GM18870 (cell line): ENCODE measurements around the gene LYSMD1.

Source experiments
- ATAC-seq: cut with Tn5 transposase; IDR thresholded peaks from one replicate; pipeline ENCODE4 v1.9.1; 2021; ENCODE audit warnings: moderate library complexity; ENCODE audit not compliant: unreplicated experiment

LYSMD1 gene

DNA sequence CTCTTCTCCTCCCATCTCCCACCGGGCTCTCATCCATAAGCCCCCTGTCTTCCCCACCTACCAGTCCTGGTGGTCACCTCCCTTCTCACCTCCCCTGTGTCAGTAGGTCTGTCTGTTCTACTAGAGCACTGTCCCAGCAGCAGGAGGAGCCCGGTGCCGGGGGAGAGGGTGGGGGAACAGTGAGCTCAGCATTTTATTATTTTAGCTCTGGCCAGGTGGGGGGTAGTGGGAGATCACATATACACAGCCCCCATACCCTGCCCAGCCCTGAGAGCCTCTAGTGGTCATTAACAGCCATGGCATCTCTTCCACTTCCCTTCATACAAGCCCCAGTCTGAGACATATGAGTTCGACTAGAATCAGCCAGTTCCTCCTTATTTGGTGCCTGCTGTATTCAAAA lies 10.2 kb upstream of the LYSMD1 start, which contains the start of gene TMOD4:
Gene TMOD4 (minus strand): TSS at position 119 of the 400 bp plus-strand sequence. CDS start 1,106 bp downstream, outside the sequence.
- ATAC-seq = no peak

DNA sequence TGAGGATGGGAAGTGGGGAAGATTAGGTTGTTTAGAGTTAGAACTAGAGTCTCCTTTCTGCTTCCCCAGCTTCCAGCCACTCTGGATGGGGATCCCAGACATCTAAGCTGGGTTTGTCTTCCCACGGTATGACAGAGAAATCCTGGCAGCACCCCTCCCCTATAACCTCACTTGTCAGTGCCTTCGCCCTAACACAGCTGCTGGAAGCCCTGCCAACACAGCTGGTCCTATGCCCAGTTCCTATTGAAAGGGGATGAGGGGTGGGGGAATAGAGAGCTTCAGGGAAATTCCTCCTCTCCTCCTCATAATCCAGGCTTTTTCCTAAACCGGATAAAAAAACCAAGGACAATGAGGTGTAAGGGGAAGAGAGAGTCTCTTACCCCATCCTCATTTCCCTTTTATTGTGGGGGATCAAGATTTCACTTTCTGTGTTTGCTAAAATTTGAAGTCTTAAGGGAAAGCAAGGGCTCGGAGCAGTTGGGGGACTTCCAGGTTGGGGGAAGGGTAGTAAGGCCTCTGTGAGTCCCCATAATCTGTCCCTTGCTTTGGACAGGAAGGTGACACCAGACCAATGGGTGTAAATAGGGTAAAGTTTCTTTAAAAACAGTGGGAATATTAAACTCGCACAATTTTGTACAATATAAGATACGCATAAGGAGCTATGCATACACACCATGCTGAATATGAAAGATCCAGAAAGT lies 9.5 kb upstream of the LYSMD1 start:
- no peak for ATAC-seq

DNA sequence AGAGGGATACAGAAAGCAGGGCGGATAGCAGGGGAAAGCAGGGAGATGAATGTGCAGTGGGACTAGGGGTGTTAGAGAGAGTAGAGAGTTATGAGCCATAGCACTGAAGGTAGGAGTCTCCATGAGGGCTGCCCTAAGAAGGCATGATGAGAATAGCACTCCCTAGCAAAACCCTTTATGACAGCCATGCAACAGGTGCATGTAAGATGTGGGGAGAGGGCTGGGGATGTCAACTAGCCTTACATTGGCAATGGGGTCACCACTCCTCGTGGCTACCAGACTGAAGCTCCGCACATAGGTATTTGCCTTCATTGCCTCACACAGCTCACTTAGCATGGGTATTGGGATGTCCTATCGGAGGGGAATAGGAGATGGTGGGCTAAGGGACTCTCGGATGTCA lies 5.5 kb upstream of the LYSMD1 start:
- ATAC-seq = no peak

DNA sequence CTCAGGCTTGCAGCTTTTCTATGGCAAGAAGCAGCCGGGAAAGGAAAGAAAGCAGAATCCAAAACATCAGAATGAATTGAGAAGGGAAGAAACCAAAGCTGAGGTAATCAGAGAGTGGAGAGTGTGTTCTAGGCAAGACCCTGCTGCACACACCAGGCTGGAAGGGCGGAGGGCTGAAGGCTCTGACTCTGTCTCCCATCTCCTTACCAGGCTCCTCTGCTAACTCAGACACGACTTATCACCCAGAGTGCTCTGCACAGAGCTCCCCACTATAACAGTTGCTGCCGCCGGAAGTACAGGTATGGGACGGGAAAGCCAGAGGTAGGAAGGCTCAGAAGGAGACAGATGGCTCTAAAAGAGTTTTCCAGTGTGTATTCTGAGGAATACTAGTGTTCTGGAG lies 1.4 kb upstream of the LYSMD1 start:
- ATAC-seq = no peak

DNA sequence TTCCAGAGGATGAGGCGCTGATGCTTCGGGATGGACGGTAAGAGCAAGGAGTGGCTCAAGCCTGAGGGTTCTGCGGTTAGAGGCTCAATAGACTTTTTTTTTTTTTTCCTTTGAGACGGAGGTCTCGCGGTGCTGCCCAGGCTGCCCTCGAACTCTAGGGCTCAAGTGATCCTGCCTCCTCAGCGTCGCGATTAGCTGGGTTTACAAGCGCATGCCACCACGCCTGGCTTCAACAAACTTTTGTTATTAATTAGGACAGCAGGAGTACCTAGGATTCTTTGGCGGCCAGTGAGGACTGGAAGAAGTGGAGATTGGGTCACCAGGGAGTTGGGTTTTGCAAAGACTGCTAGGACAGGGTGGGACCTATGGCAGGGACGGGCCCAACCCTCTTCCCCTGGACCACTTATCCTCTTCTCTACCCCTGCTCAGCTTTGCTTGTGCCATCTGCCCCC lies 829 bp upstream of the LYSMD1 start:
- ATAC-seq = no peak

DNA sequence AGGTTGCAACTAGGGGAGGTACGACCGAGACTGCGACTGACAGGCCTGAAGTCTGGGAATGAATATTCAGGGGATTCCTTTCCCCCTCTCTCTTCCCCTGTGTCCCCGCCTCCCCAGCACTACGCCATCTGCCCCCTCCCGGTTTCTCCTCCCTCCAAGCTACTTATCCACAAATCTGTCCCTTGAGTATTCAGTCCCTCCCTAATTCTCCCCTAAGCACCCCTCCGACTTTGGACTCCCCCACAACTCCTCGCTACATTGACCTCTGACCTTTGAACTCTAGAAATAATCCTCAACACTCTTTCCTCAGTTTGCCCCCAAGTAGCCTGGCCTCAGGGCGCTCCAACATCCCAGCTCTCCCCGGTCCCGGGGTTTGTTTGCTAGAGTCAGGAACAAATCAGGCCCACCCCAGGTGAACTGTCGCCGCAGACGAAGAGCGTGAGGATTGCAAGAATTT lies 393 bp downstream of the LYSMD1 start:
- ATAC-seq = no peak

DNA sequence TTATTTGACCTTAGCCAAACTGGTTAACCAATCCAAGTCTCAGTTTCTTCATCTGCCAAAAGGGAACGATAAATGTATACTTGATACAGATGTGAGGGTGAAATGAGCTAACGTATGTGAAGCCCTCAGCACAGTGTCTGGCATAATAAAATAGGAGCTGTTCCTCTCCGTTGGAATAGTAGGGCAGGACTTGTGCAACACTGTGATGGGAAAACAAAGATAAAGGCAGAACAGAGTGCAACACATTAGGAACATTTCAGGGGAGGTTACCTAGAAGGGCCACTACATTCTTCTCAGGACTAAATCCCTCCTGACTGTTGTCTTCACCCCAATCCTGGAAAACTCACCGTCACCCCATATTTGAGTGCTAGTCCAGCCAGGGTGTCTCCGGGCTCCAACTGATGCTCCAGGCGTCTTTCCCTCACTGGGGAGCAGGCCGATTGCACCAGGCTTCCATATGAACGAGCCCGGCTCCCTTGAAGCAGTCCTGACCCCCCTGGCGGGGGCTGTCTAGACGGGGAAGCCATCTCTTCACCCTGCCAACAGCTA lies 896 bp downstream of the LYSMD1 start:
- no peak for ATAC-seq

DNA sequence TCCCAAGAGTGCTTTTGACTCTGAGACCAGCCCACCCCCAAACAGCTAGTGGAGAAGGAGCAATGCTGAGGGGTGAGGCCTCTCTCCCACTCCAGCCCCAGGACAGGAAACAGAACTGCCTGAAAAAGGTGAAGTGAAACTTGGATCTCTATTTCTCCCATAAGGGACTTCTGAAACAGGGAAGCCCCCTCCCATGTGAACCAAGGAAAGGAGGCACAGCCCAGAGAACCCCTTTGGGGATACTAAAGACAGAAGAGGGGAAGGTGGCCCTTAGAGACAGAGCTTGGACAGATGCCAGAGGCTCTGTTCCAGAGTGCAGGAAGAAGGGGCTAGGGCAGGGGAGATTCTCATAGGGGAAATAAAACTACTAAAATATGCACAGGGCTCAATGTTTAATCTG lies 6.3 kb downstream of the LYSMD1 start:
- no peak for ATAC-seq

DNA sequence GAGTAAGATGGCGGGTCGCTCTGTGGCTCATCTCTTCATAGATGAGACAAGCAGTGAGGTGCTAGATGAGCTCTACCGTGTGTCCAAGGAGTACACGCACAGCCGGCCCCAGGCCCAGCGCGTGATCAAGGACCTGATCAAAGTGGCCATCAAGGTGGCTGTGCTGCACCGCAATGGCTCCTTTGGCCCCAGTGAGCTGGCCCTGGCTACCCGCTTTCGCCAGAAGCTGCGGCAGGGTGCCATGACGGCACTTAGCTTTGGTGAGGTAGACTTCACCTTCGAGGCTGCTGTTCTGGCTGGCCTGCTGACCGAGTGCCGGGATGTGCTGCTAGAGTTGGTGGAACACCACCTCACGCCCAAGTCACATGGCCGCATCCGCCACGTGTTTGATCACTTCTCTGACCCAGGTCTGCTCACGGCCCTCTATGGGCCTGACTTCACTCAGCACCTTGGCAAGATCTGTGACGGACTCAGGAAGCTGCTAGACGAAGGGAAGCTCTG lies 6.9 kb downstream of the LYSMD1 start:
- ATAC-seq = no peak

DNA sequence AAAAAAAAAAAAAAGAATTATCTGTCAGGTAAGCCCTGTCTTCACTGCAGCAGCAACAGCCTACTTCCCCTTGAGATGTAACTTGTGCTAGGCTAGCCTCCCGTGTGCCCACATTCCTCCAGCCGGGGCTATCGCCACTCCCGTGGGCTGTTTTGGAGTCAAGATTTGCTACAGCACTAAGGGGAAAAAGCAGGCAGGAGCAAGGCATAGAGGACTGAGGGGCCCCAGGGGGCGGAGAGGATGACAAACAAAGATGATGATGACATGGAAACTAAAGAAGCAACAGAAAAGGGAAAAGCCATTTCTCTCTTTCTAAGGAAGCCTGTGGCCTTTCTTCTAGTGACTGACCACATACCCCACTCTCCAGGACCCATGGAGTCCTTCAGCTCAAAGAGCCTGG lies 7.4 kb downstream of the LYSMD1 start:
- no peak for ATAC-seq

DNA sequence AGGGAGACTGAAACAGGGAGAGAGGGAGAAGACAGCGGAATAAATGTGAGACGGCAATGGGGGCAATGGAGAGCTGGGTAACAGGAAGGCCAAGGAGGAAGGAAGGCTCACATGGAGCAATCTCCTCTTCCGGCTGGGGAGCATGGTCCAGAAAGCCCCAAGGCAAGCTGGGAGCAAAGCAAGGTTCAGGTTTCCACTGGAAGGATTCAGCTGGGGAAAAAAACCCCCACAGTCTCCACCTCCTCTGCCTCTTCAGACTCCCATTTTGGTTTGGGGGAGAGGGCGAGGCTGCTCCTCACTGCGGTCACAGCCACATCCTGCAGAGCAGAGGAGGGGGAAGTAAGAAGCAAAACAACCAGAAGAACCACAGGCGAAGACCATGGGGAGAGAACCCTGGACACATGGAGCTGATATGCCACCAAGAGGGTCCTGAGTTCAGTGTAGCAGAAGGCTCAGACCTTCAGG lies 8.6 kb downstream of the LYSMD1 start:
- ATAC-seq = no peak

DNA sequence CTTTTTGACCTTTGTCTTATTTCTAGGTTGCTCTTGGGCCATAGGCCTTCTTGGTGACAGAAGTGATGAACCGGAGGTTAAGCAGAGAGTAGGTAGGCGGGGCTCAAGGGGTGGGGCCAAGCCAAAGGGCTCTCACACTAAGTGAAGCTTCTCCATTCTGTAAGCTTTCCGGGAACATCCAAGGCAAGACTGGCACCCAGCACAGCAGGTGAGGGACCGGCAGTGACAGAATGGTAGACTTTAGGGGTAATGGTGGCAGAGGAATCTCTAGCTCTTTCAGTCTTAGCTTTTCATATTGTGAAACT lies 9.2 kb downstream of the LYSMD1 start, which contains the start of gene TNFAIP8L2:
Gene TNFAIP8L2 (plus strand): TSS at position 135 of the 305 bp plus-strand sequence. CDS start 2,049 bp downstream, outside the sequence.
- no peak for ATAC-seq

DNA sequence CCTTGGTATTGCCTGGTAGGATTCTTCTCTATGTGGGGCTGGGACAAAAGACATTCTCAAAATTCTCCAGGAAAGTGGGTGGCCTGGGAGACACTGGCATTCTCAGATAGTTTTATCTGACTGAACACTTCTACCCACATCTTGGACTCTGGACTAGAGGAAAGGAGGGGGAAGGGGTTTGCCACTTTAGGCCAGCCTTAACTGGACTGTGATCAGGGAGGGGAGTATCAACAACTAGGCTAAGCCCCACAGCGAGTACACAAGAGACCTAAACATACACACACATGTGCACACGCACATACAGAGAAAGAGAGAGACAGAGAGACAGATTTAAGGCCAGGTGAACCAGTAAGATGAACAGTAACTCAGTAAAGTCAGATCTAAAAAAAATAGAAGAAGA lies 18.0 kb downstream of the LYSMD1 start:
- no peak for ATAC-seq

DNA sequence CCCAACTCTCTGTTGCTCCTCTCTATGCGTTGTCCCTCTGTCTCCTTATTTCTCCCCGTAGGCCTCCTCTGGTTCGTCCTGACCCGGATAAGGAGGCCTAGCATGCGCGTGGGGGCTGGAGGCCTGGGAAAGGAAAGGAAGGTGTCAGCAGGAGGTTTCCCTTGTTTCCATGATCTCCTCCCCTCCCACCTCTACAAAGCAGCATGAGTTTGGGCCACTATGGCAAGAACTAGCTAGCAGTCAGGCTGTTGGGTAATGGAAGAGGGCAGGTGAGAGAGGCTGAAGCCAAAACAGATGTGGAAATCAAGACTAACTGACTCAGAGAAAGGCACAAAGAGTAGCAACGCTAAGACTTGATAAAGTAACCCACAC lies 18.6 kb downstream of the LYSMD1 start:
- no peak for ATAC-seq

DNA sequence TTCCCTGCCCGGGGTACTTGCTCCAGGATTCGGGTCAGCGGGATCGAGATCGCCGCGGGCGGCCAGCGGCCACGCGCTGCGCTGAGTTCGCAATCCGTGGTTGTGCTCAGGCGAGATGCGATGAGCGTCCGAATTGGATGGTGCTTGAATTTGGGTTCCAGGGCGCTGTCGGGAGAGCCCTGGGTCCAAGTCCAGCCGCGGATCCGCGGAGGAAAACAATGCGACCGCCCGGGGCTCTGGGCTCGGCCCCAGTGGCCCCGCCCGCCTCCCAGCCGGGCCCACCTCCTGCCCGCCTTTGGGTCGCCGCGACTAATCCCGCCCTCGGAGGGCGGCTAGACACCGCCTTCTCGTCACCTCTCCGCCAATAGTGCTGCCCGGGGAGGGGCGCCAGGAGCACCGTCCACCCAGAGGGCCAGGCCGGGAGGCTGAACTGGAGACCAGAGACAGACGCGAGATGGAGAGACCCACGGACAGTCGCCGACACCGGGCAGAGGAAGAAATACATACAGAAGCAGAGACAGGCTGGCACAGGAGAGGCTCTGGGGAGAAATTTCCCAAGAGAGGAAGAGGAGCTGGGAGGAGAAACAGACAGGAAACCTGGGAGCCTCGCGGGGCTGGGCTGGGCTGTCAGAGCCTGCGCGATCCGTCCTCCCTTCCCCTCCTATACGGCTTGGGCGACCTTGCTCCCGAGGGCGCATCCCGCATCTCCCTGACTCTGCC lies 19.1 kb downstream of the LYSMD1 start, which contains the start of gene SEMA6C:
Gene SEMA6C (minus strand): TSS at position 220 of the 720 bp plus-strand sequence. CDS start 4,010 bp downstream, outside the sequence.
- ATAC-seq = peak; percentile 92

DNA sequence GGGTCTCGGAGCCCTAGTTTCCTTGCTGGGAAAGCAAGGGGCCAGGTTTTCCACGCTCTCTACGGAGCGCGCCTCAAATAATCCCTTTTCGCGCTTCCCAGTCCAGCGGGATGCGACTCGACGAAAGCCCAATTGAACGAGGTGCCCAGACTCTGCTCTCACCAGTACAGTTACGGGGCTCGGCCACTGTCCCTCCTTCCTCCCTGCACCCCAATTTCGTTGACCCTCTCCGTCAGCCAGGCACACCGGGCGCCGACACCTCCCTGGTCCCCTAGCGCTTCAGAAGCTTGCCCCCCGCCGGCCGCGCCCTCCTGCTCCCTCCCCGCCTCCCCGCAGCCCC lies 19.7 kb downstream of the LYSMD1 start:
- ATAC-seq = no peak

DNA sequence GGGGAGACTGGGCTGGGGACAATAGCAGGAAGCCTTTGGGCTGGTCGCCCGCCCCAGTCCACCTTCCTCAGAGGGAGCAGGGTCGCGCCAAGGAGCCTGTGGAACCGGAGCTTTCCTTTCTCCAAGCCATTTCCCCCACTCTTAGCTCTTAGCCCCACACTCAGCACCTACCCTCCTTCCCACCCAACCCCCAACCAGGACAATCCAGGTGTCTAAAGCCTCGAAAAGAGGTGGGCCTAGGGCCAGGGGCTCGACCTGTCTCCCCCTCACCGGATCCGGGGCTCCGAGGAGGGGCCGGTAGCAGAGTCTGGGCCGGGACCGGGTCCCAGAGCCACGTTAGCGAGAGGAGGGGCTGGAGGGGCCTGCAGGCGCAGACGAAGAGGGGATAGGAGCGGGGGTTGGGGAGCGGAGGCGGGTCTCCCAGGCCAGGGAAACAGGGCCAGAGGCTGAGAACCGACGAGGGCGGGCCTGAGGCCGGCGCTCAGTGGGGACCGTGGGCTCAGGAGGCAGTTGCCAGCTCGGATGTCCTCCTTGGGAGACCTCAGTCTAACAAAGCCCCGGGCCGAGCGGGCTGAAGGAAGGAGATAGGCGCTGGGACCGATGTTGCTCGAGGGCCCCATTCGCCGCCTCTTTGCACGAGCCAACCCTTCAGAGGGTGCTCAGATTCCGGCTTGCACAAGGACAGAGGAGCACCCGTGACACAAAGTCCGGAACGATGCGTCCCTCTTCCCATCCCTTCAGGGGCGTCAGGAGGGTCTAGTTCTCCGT lies 20.2 kb downstream of the LYSMD1 start:
- ATAC-seq = no peak

DNA sequence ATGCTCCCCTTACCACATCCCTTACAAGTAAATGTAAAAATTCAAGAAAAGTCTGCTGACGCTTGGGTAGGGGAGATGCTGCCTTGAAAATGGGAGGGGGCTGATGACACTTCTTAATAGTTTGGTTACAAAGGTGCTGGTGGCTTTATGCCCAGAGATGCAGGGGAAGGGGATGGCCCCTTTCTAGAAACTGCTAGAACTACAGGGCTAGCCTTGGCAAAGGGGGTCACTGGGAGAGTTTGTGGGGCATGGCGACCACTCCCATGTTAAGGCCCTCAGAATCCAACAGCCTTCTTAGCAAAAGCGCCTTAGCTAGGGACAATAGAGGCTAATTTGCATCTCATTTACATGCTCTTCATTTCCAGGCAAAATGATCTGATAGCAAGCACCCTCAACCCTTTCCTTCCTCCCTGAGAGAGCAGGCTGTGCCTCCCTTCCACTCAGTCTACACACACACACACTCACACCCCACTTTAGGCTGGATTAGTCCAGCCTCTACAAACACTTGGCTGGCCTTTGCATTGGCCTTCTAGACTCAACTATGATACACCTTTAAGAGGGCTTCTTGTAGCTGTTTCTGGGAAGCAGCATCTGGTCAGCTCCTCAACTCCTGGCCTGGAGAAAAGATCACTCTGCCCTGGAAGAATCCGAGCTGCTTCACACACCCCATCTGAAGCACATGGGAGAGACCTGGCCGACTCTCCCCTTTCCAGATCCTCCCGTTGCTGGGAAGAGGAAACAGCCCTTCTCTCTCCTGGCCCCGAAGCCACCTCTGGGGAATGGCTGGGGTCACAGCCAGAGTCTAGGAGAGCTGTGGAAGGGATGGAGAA lies 21.0 kb downstream of the LYSMD1 start:
- ATAC-seq = no peak

DNA sequence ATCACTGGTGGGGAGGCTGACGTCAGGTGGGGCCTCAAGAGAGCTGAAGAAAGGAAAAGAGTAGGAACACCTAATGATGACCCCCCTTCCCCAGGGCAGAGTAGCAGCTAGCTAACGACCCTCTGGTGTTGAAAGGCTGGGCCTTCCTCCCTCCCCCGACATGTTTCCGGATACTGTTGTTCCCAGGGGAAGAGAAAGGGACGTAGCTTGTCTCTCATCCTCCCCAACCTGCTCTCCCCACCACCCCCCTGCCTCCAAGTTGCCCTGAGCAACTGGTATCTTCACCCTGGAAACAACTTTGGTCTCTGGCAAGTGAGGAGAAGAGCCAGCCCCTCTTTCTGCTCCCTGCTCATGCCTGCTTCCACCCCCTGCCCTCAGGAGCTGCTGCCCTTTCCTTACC lies 21.7 kb downstream of the LYSMD1 start:
- ATAC-seq = no peak

DNA sequence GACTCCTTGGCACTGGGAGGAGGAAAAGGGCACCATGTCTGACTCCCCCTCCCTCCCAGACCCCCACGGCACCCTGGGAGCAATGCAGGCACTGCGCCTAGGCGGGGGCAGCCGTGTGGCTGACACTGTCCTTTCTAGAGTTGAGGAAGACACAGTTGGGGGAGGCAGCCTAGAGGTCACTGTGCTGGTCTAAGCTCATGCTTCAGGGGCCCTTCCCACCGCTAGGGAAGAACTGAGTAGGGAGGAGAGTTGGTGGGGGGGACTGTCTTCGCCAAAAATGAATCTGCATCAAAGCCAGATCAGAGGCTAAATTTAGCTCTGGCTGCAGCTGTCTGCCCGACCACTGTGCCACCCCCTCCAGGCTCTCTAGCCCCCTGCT lies 22.7 kb downstream of the LYSMD1 start:
- ATAC-seq = no peak
